K562 (cell line): Measurements from ENCODE around the gene NRAP. TPM values are rescaled to one million over a fixed set of nuclear protein-coding genes. Genes with fewer than 3 reads are reported as not detected.

Experiments used
- ATAC-seq: fragments of 200-7000 bp; cut with Tn5 transposase; 3 replicates; pipeline ENCODE4 v1.9.1; 2020; ENCODE audit warnings: moderate library complexity
- BruUV-seq: library from RNA; stranded (reverse); fragments of 400-500 nt; replicated peaks from 2 replicates; lab custom pipeline; 2021; lab: Mats Ljungman, UMichigan
- CTCF ChIA-PET: fragments of 300-600 bp; formaldehyde crosslinking; extraction: SDS; loops from one replicate; lab custom pipeline; 2021; ENCODE audit warnings: low intra/inter-chr PET ratio; lab: Yijun Ruan, JAX
- POLR2A ChIA-PET: fragments of 300-600, 350-650 bp; sonication (Branson Sonifier 250); formaldehyde crosslinking; extraction: SDS; loops from one replicate; lab custom pipeline; 2021; ENCODE audit warnings: antibody characterized with exemption, inconsistent platforms; lab: Yijun Ruan, JAX
- DNase-seq, 4 experiments: peaks; one replicate each; pipeline versions ENCODE4 v3.0.0 to v3.0.0-alpha.2; 2011 to 2018; ENCODE audit warnings: low spot score in 3 of 4, mixed read lengths in 3 of 4; ENCODE audit errors: extremely low read depth in 1 of 4
- FAIRE-seq: peaks from 2 replicates; lab custom pipeline; 2011; peaks lifted over from hg19 to GRCh38; lab: Jason Lieb, UNC
- H2AFZ ChIP-seq: 2 replicates; pipeline ENCODE4 v1.6.0; 2011; ENCODE audit warnings: low read depth, low read length, control low read depth, inconsistent platforms
- H3K27ac ChIP-seq: fragments of 200-600 bp; 3 replicates; pipeline ENCODE4 v1.8.0; 2011; ENCODE audit warnings: low read depth, mild to moderate bottlenecking, control low read depth, inconsistent platforms, low read length, moderate library complexity, mixed read lengths; ENCODE audit errors: extremely low read depth
- H3K27me3 ChIP-seq, 2 experiments: fragments of 300-600 bp in 1 of 2; 2 replicates in 1 of 2; 3 replicates in 1 of 2; pipeline versions ENCODE4 v1.6.0 to v1.8.0; 2011; ENCODE audit warnings: inconsistent platforms in 2 of 2, low read length in 2 of 2, mild to moderate bottlenecking in 1 of 2, mixed read lengths in 1 of 2, moderate library complexity in 1 of 2; ENCODE audit not compliant: control insufficient read depth in 2 of 2, insufficient read depth in 2 of 2
- H3K36me3 ChIP-seq: fragments of 300-600 bp; 3 replicates; pipeline ENCODE4 v1.8.0; 2011; ENCODE audit warnings: mild to moderate bottlenecking, low read length, inconsistent platforms; ENCODE audit not compliant: control insufficient read depth, insufficient read depth
- H3K4me1 ChIP-seq, 2 experiments: fragments of 200-600 bp in 1 of 2; replicated peaks in 1 of 2; 2 replicates in 1 of 2; 3 replicates in 1 of 2; pipeline versions ENCODE4 v1.5.1 to v1.8.0; 2011; ENCODE audit warnings: inconsistent platforms in 2 of 2, low read length in 2 of 2, mild to moderate bottlenecking in 1 of 2, mixed read lengths in 1 of 2, moderate library complexity in 1 of 2; ENCODE audit not compliant: control insufficient read depth in 2 of 2, insufficient read depth in 2 of 2
- H3K4me2 ChIP-seq: 2 replicates; pipeline ENCODE4 v1.6.1; 2011; ENCODE audit warnings: low read length, control low read depth, inconsistent platforms, mixed read lengths; ENCODE audit not compliant: insufficient read depth
- H3K4me3 ChIP-seq: fragments of 200-600 bp; sonication (generic), shearing (Covaris generic); 2 replicates; pipeline ENCODE4 v1.5.1; 2016; ENCODE audit warnings: control low read depth, inconsistent platforms
- H3K79me2 ChIP-seq: fragments of 200-600 bp; 3 replicates; pipeline ENCODE4 v1.8.0; 2011; ENCODE audit warnings: low read length, inconsistent platforms; ENCODE audit not compliant: control insufficient read depth, insufficient read depth
- H3K9ac ChIP-seq, 2 experiments: 2 replicates each; pipeline versions ENCODE4 v1.6.0 to v1.6.1; 2011; ENCODE audit warnings: low read depth in 2 of 2, low read length in 2 of 2, control low read depth in 1 of 2, inconsistent platforms in 1 of 2, mild to moderate bottlenecking in 1 of 2, mixed read lengths in 1 of 2; ENCODE audit not compliant: insufficient read depth in 1 of 2
- H3K9me1 ChIP-seq: one replicate; pipeline ENCODE4 v1.6.0; 2011; ENCODE audit warnings: inconsistent platforms, mild to moderate bottlenecking, low read length, moderate library complexity; ENCODE audit not compliant: control insufficient read depth, insufficient read depth
- H3K9me3 ChIP-seq: replicated peaks from 2 replicates; pipeline ENCODE4 v1.5.1; 2011; ENCODE audit warnings: low read depth, low read length, inconsistent platforms; ENCODE audit not compliant: control insufficient read depth, insufficient read depth
- H4K20me1 ChIP-seq: replicated peaks from 2 replicates; pipeline ENCODE4 v1.6.1; 2011; ENCODE audit warnings: low read length, inconsistent platforms, mixed read lengths; ENCODE audit not compliant: control insufficient read depth, insufficient read depth
- CAMTA2 ChIP-seq: fragments of 250-450 bp; sonication (Bioruptor Pico); conservative IDR thresholded peaks from 2 replicates; pipeline ENCODE4 v1.5.1; 2022
- DLX4 ChIP-seq: fragments of 250-450 bp; sonication (Bioruptor Pico); IDR thresholded peaks from 2 replicates; pipeline ENCODE4 v1.6.1; 2021; ENCODE audit warnings: mild to moderate bottlenecking
- ERF ChIP-seq: fragments of 450-650 bp; formaldehyde crosslinking; IDR thresholded peaks from 2 replicates; pipeline ENCODE4 v1.4.0; 2020; ENCODE audit warnings: mild to moderate bottlenecking, mixed read lengths
- ETV5 ChIP-seq: sonication (generic); formaldehyde crosslinking; IDR thresholded peaks from 2 replicates; pipeline ENCODE4 v1.4.0; 2020; ENCODE audit warnings: low read depth, mild to moderate bottlenecking, missing genetic modification reagents
- FOXJ3 ChIP-seq: sonication (generic); formaldehyde crosslinking; IDR thresholded peaks from 2 replicates; pipeline ENCODE4 v1.4.0; 2020; ENCODE audit warnings: mild to moderate bottlenecking, missing genetic modification reagents
- HLTF ChIP-seq: fragments of 450-650 bp; IDR thresholded peaks from 2 replicates; pipeline ENCODE4 v1.6.1; 2016
- ILK ChIP-seq: fragments of 450-650 bp; IDR thresholded peaks from 2 replicates; pipeline ENCODE4 v1.6.1; 2016; ENCODE audit warnings: missing genetic modification characterization, low read depth, mild to moderate bottlenecking, missing compliant biosample characterization, moderate library complexity, borderline replicate concordance
- IRF1 ChIP-seq: sonication (generic); formaldehyde crosslinking; IDR thresholded peaks from 2 replicates; pipeline ENCODE4 v1.8.0; 2022; ENCODE audit warnings: missing genetic modification reagents, mild to moderate bottlenecking, borderline replicate concordance
- KAT7 ChIP-seq: sonication (generic); formaldehyde crosslinking; IDR thresholded peaks from 2 replicates; pipeline ENCODE4 v1.8.0; 2022; ENCODE audit warnings: missing genetic modification reagents, mild to moderate bottlenecking, borderline replicate concordance
- MCM7 ChIP-seq, 2 experiments: fragments of 450-650 bp; IDR thresholded peaks; 2 replicates each; pipeline ENCODE4 v1.6.1; 2016 to 2018
- MECOM ChIP-seq: fragments of 250-450 bp; sonication (Bioruptor Pico); IDR thresholded peaks from 2 replicates; pipeline ENCODE4 v1.8.0; 2022; ENCODE audit warnings: inconsistent platforms
- MNT ChIP-seq, 2 experiments: fragments of 450-650 bp; conservative IDR thresholded peaks; 2 replicates each; pipeline ENCODE4 v1.6.1; 2017; ENCODE audit warnings: mild to moderate bottlenecking in 2 of 2, moderate library complexity in 2 of 2
- POLR2AphosphoS2 ChIP-seq: IDR thresholded peaks from 2 replicates; pipeline ENCODE4 v1.6.1; 2012; ENCODE audit warnings: low read length, improper control_type of control experiment
- POLR3A ChIP-seq: IDR thresholded peaks from 2 replicates; pipeline ENCODE4 v1.6.1; 2011; ENCODE audit warnings: borderline replicate concordance, mild to moderate bottlenecking, moderate library complexity; ENCODE audit not compliant: insufficient read length, insufficient read depth; ENCODE audit errors: extremely low read depth
- PTBP1 ChIP-seq: fragments of 200-400 bp; formaldehyde crosslinking; IDR thresholded peaks from 2 replicates; pipeline ENCODE4 v1.6.1; 2017; ENCODE audit warnings: low read depth, low read length
- THRA ChIP-seq: fragments of 450-650 bp; IDR thresholded peaks from 2 replicates; pipeline ENCODE4 v1.6.1; 2017; ENCODE audit warnings: mild to moderate bottlenecking, moderate library complexity
- ZNF121 ChIP-seq: sonication (generic); formaldehyde crosslinking; conservative IDR thresholded peaks from 2 replicates; pipeline ENCODE4 v1.8.0; 2022; ENCODE audit warnings: missing genetic modification reagents
- ZNF146 ChIP-seq: IDR thresholded peaks from one replicate; pipeline ENCODE4 v1.6.1; 2018; ENCODE audit warnings: missing compliant biosample characterization; ENCODE audit not compliant: unreplicated experiment
- ZNF644 ChIP-seq: fragments of 200-800 bp; sonication (Bioruptor generic); IDR thresholded peaks from 2 replicates; pipeline ENCODE4 v1.6.1; 2016; ENCODE audit warnings: low read depth, missing genetic modification characterization, missing compliant biosample characterization
- WGBS: fragments of 100-300 bp; shearing (Covaris generic); methylation state at CpG from one replicate; pipeline ENCODE4 v1.1.6; 2016; ENCODE audit warnings: low coverage, mixed read lengths; ENCODE audit not compliant: insufficient coverage; ENCODE audit errors: missing lambda C conversion rate; 5-methylcytosine and 5-hydroxymethylcytosine counted together
- in situ Hi-C: fragments of 300-500 bp; cut with MboI; formaldehyde crosslinking; loops from 4 replicates; pipeline ENCODE4 v1.15.0; 2018; ENCODE audit warnings: inconsistent platforms, mixed read lengths
- intact Hi-C: fragments of 100-400 bp; cut with micrococcal nuclease; formaldehyde crosslinking; loops from 2 replicates; pipeline ENCODE4 v1.14.2; 2022
- polyA plus RNA-seq, 8 experiments: library from polyadenylated mRNA; depleted of rRNA in 4 of 8; stranded (reverse) in 5 of 8; unstranded in 3 of 8; fragments of >200 nt; fragmentation: Nextera tagmentation in 2 of 8; fragmentation: Illumina TruSeq in 1 of 8; extraction: Ambion mirVana in 2 of 8; extraction: Trizol in 1 of 8; gene quantifications; 2 replicates each; pipeline versions ENCODE4 v1.2.1 to v1.2.3, GENCODE V29; 2011 to 2014; ENCODE audit warnings: inconsistent platforms in 1 of 8, missing spikeins in 1 of 8
- total RNA-seq, 7 experiments: library from RNA; depleted of rRNA in 6 of 7; stranded (reverse); fragments of >200 nt in 6 of 7; fragmentation: Illumina TruSeq in 2 of 7; extraction: Trizol in 2 of 7; gene quantifications; 2 replicates each; pipeline versions ENCODE4 v1.2.1 to v1.2.3, GENCODE V29; 2011 to 2021; ENCODE audit warnings: low replicate concordance in 1 of 7

NRAP gene
- total and polyA plus RNA-seq, 9 of the 15 experiments (the other 6 are each of a cell fraction or from before 2014, with no cell fraction given), result not detected

- no peaks in the 10 kb centered on the region for H3K9me1 ChIP-seq
- no peaks in the 10 kb centered on the region for H4K20me1 ChIP-seq
- H2AFZ ChIP-seq, result peak overlapping the region; percentile 40; the same call in 1 of the 2 replicates
- peaks cover 0 to 6% of the 10 kb centered on the region in 2 experiments; a peak in 3 of 5 replicates for H3K27me3 ChIP-seq
- 55% methylated on average over 6 of the region's 6 CpGs for WGBS
- POLR2A ChIA-PET, result no interaction called here
- H3K4me2 ChIP-seq, result no peak overlapping the region
- H3K9ac ChIP-seq, result no peak overlapping the region
- ATAC-seq, result no peak
- intact Hi-C loops, result no loop called here
- no peak overlapping the region for H3K4me3 ChIP-seq
- no peak for FAIRE-seq
- no peaks in the 10 kb centered on the region for H3K4me1 ChIP-seq
- BruUV-seq, result no TSS peak
- no peak for TF ChIP-seq ZNF146 (CRISPR knock-in tag)
- no peak for TF ChIP-seq PTBP1
- no peak for TF ChIP-seq POLR3A
- no peak for TF ChIP-seq ZNF121 (CRISPR knock-in tag)
- no peak for TF ChIP-seq MECOM
- TF ChIP-seq ETV5, result no peak
- no peak for TF ChIP-seq ZNF644
- no peak for TF ChIP-seq FOXJ3 (CRISPR knock-in tag)
- TF ChIP-seq HLTF, result no peak
- no peak for TF ChIP-seq KAT7 (CRISPR knock-in tag)
- TF ChIP-seq MCM7 (IDR thresholded peaks at IDR 0.05), result no peak
- no peak for TF ChIP-seq POLR2AphosphoS2
- TF ChIP-seq IRF1 (CRISPR knock-in tag), result no peak
- no peak for TF ChIP-seq THRA
- TF ChIP-seq DLX4, result no peak
- no peak for TF ChIP-seq ERF (CRISPR knock-in tag)
- no peak for TF ChIP-seq MNT (conservative IDR thresholded peaks at IDR 0.05)
- TF ChIP-seq CAMTA2 (CRISPR knock-in tag), result no peak
- no peak for TF ChIP-seq ILK
- TF ChIP-seq, all 486 proteins: peak for 0
- no peak for DNase-seq
- in situ Hi-C loops, result no loop called here
- Histone ChIP-seq H3K36me3 (no peaks in the 10 kb centered on the region), H3K27ac (no peak overlapping the region), H3K79me2 (no peaks in the 10 kb centered on the region), H3K9me3 (no peaks in the 10 kb centered on the region)
- CTCF ChIA-PET, result no interaction called here
Measured at GRCh38 chr10:113549856-113550255, 114.0 kb downstream of the NRAP start.
